ENCODE results near the gene BBC3.

The BBC3 gene

DNA sequence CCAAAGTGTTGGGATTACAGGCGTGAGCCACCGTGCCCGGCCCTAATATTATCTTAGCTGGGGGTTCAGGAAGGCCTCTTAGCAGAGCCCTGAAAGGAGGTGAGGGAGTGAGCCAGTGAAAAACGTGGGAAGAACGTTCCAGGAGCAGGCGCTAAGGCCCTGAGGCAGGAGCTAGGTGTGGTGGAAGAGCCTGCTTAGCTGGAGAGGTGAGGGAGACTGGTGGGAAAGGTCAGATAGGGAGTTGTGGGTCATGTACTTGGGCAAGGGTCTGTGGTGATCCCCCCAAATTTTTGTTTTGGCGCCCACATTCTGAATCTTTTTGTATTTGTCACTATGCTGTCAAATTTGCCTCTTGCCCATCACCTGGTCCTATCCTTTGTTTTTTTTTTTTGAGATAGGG lies 38.6 kb upstream of the BBC3 start:
- H3K27me3 ChIP-seq = no peaks in the 10 kb centered on the region
- H3K27ac ChIP-seq = no peak overlapping the region
- no peak overlapping the region for H3K4me3 ChIP-seq (ENCODE audit: low read depth in 1 of 2, low read length in 1 of 2)
- H3K4me1 ChIP-seq (ENCODE audit: control insufficient read depth in 1 of 2, insufficient read depth in 1 of 2, low read depth in 1 of 2, low read length in 1 of 2) = peaks cover 23 to 28% of the 10 kb centered on the region in 2 experiments
- TF ChIP-seq, protein P1, sequence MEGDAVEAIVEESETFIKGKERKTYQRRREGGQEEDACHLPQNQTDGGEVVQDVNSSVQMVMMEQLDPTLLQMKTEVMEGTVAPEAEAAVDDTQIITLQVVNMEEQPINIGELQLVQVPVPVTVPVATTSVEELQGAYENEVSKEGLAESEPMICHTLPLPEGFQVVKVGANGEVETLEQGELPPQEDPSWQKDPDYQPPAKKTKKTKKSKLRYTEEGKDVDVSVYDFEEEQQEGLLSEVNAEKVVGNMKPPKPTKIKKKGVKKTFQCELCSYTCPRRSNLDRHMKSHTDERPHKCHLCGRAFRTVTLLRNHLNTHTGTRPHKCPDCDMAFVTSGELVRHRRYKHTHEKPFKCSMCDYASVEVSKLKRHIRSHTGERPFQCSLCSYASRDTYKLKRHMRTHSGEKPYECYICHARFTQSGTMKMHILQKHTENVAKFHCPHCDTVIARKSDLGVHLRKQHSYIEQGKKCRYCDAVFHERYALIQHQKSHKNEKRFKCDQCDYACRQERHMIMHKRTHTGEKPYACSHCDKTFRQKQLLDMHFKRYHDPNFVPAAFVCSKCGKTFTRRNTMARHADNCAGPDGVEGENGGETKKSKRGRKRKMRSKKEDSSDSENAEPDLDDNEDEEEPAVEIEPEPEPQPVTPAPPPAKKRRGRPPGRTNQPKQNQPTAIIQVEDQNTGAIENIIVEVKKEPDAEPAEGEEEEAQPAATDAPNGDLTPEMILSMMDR (IDR thresholded peaks at IDR 0.05) = no peak
- H3K9me3 ChIP-seq = no peaks in the 10 kb centered on the region
- peaks cover 71% of the 10 kb centered on the region for H3K36me3 ChIP-seq

DNA sequence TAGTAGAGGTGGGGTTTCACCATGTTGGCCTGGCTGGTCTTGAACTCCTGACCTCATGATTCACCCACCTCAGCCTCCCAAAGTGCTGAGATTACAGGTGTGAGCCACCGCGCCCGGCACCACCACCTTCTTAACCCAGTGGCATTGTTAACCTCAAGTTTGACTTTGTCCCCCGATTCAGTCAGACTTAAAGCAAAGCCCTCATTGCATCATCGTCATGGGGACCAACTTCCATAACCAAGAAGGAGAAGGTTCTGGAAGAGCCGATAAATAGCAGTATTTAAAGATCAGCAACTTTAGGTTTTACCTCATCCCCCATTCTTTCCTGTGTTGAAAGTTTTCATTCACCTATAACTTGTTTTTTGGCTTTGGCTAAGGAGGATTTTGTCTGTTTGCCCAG lies 37.0 kb upstream of the BBC3 start:
- Histone ChIP-seq H3K27me3 (no peaks in the 10 kb centered on the region), H3K36me3 (peaks cover 84% of the 10 kb centered on the region), H3K27ac (no peak overlapping the region), H3K4me1 (ENCODE audit: control insufficient read depth in 1 of 2, insufficient read depth in 1 of 2, low read depth in 1 of 2, low read length in 1 of 2) (peaks cover 14% of the 10 kb centered on the region in 2 experiments), H3K4me3 (ENCODE audit: low read depth in 1 of 2, low read length in 1 of 2) (no peak overlapping the region), H3K9me3 (no peaks in the 10 kb centered on the region)
- TF ChIP-seq, protein P1 (IDR thresholded peaks at IDR 0.05) = no peak

- Histone ChIP-seq H3K27me3 (no peaks in the 10 kb centered on the region), H3K4me1 (ENCODE audit: control insufficient read depth in 1 of 2, insufficient read depth in 1 of 2, low read depth in 1 of 2, low read length in 1 of 2) (peaks cover 10 to 13% of the 10 kb centered on the region in 2 experiments), H3K27ac (no peak overlapping the region), H3K36me3 (peaks cover 91% of the 10 kb centered on the region), H3K9me3 (no peaks in the 10 kb centered on the region), H3K4me3 (ENCODE audit: low read depth in 1 of 2, low read length in 1 of 2) (no peak overlapping the region)
- TF ChIP-seq, protein P1 (IDR thresholded peaks at IDR 0.05) = no peak
Observed at GRCh38 chr19:47267350-47267759, 36.4 kb upstream of the BBC3 start.

DNA sequence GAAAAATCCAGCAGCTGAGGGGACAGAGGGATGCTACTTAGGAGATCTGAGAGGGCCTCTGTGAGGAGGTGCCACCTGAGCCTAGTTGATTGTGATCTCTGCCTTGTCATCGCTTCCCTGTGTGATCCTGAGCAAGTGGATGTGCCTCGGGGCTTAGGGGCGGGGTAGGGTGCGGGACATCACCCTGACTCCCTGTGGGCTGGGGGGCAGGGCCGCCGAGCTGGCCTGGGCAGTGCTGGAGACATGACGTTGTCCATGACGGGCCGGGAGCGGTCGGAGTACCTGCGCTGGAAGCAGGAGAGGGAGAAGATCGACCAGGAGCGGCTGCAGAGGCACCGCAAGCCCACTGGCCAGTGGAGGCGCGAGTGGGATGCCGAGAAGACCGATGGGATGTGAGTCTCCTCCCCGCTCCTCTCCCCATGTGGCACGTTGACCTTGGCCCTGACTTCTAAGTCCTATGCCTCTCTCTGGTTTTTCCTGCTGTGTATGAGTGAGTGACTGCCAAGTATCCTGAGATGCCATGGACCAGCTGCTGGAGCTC lies 35.5 kb upstream of the BBC3 start:
- H3K4me1 ChIP-seq (ENCODE audit: control insufficient read depth in 1 of 2, insufficient read depth in 1 of 2, low read depth in 1 of 2, low read length in 1 of 2) = peaks cover 8 to 14% of the 10 kb centered on the region in 2 experiments
- TF ChIP-seq, protein P1 (IDR thresholded peaks at IDR 0.05) = no peak
- H3K27ac ChIP-seq = no peak overlapping the region
- no peaks in the 10 kb centered on the region for H3K27me3 ChIP-seq
- H3K36me3 ChIP-seq = peaks cover 87% of the 10 kb centered on the region
- no peak overlapping the region for H3K4me3 ChIP-seq (ENCODE audit: low read depth in 1 of 2, low read length in 1 of 2)
- no peaks in the 10 kb centered on the region for H3K9me3 ChIP-seq

- TF ChIP-seq, protein P1 (IDR thresholded peaks at IDR 0.05) = no peak
- Histone ChIP-seq H3K9me3 (no peaks in the 10 kb centered on the region), H3K27ac (no peak overlapping the region), H3K4me1 (ENCODE audit: control insufficient read depth in 1 of 2, insufficient read depth in 1 of 2, low read depth in 1 of 2, low read length in 1 of 2) (peaks cover 8 to 18% of the 10 kb centered on the region in 2 experiments), H3K27me3 (no peaks in the 10 kb centered on the region), H3K4me3 (ENCODE audit: low read depth in 1 of 2, low read length in 1 of 2) (no peak overlapping the region), H3K36me3 (peaks cover 86% of the 10 kb centered on the region)
Observed at GRCh38 chr19:47264629-47265028, 33.6 kb upstream of the BBC3 start.
